K562 (cell line): ENCODE data around the gene DHRS12. TPM values are rescaled to one million over a fixed set of nuclear protein-coding genes. Genes with fewer than 3 reads are reported as not detected.

Experiments
- ATAC-seq: fragments of 200-7000 bp; cut with Tn5 transposase; 3 replicates; pipeline ENCODE4 v1.9.1; 2020; ENCODE audit warnings: moderate library complexity
- BruUV-seq: library from RNA; stranded (reverse); fragments of 400-500 nt; replicated peaks from 2 replicates; lab custom pipeline; 2021; lab: Mats Ljungman, UMichigan
- CTCF ChIA-PET: fragments of 300-600 bp; formaldehyde crosslinking; extraction: SDS; loops from one replicate; lab custom pipeline; 2021; ENCODE audit warnings: low intra/inter-chr PET ratio; lab: Yijun Ruan, JAX
- POLR2A ChIA-PET: fragments of 300-600, 350-650 bp; sonication (Branson Sonifier 250); formaldehyde crosslinking; extraction: SDS; loops from one replicate; lab custom pipeline; 2021; ENCODE audit warnings: antibody characterized with exemption, inconsistent platforms; lab: Yijun Ruan, JAX
- DNase-seq, 4 experiments: peaks; one replicate each; pipeline versions ENCODE4 v3.0.0 to v3.0.0-alpha.2; 2011 to 2018; ENCODE audit warnings: low spot score in 3 of 4, mixed read lengths in 3 of 4; ENCODE audit errors: extremely low read depth in 1 of 4
- FAIRE-seq: peaks from 2 replicates; lab custom pipeline; 2011; peaks lifted over from hg19 to GRCh38; lab: Jason Lieb, UNC
- H2AFZ ChIP-seq: 2 replicates; pipeline ENCODE4 v1.6.0; 2011; ENCODE audit warnings: low read depth, low read length, control low read depth, inconsistent platforms
- H3K27ac ChIP-seq: fragments of 200-600 bp; 3 replicates; pipeline ENCODE4 v1.8.0; 2011; ENCODE audit warnings: low read depth, mild to moderate bottlenecking, control low read depth, inconsistent platforms, low read length, moderate library complexity, mixed read lengths; ENCODE audit errors: extremely low read depth
- H3K27me3 ChIP-seq, 2 experiments: fragments of 300-600 bp in 1 of 2; 2 replicates in 1 of 2; 3 replicates in 1 of 2; pipeline versions ENCODE4 v1.6.0 to v1.8.0; 2011; ENCODE audit warnings: inconsistent platforms in 2 of 2, low read length in 2 of 2, mild to moderate bottlenecking in 1 of 2, mixed read lengths in 1 of 2, moderate library complexity in 1 of 2; ENCODE audit not compliant: control insufficient read depth in 2 of 2, insufficient read depth in 2 of 2
- H3K36me3 ChIP-seq: fragments of 300-600 bp; 3 replicates; pipeline ENCODE4 v1.8.0; 2011; ENCODE audit warnings: mild to moderate bottlenecking, low read length, inconsistent platforms; ENCODE audit not compliant: control insufficient read depth, insufficient read depth
- H3K4me1 ChIP-seq, 2 experiments: fragments of 200-600 bp in 1 of 2; replicated peaks in 1 of 2; 2 replicates in 1 of 2; 3 replicates in 1 of 2; pipeline versions ENCODE4 v1.5.1 to v1.8.0; 2011; ENCODE audit warnings: inconsistent platforms in 2 of 2, low read length in 2 of 2, mild to moderate bottlenecking in 1 of 2, mixed read lengths in 1 of 2, moderate library complexity in 1 of 2; ENCODE audit not compliant: control insufficient read depth in 2 of 2, insufficient read depth in 2 of 2
- H3K4me2 ChIP-seq: 2 replicates; pipeline ENCODE4 v1.6.1; 2011; ENCODE audit warnings: low read length, control low read depth, inconsistent platforms, mixed read lengths; ENCODE audit not compliant: insufficient read depth
- H3K4me3 ChIP-seq: fragments of 200-600 bp; sonication (generic), shearing (Covaris generic); 2 replicates; pipeline ENCODE4 v1.5.1; 2016; ENCODE audit warnings: control low read depth, inconsistent platforms
- H3K79me2 ChIP-seq: fragments of 200-600 bp; 3 replicates; pipeline ENCODE4 v1.8.0; 2011; ENCODE audit warnings: low read length, inconsistent platforms; ENCODE audit not compliant: control insufficient read depth, insufficient read depth
- H3K9ac ChIP-seq, 2 experiments: 2 replicates each; pipeline versions ENCODE4 v1.6.0 to v1.6.1; 2011; ENCODE audit warnings: low read depth in 2 of 2, low read length in 2 of 2, control low read depth in 1 of 2, inconsistent platforms in 1 of 2, mild to moderate bottlenecking in 1 of 2, mixed read lengths in 1 of 2; ENCODE audit not compliant: insufficient read depth in 1 of 2
- H3K9me1 ChIP-seq: one replicate; pipeline ENCODE4 v1.6.0; 2011; ENCODE audit warnings: inconsistent platforms, mild to moderate bottlenecking, low read length, moderate library complexity; ENCODE audit not compliant: control insufficient read depth, insufficient read depth
- H3K9me3 ChIP-seq: replicated peaks from 2 replicates; pipeline ENCODE4 v1.5.1; 2011; ENCODE audit warnings: low read depth, low read length, inconsistent platforms; ENCODE audit not compliant: control insufficient read depth, insufficient read depth
- H4K20me1 ChIP-seq: replicated peaks from 2 replicates; pipeline ENCODE4 v1.6.1; 2011; ENCODE audit warnings: low read length, inconsistent platforms, mixed read lengths; ENCODE audit not compliant: control insufficient read depth, insufficient read depth
- ETV6 ChIP-seq, 3 experiments: fragments of 150-350 bp in 1 of 3; sonication (generic) in 1 of 3; formaldehyde crosslinking in 1 of 3; IDR thresholded peaks; 2 replicates each; pipeline versions ENCODE4 v1.6.1 to v1.8.0; 2014 to 2022; ENCODE audit warnings: borderline replicate concordance in 2 of 3, low read depth in 2 of 3, antibody characterized with exemption in 1 of 3, low read length in 1 of 3, mild to moderate bottlenecking in 1 of 3, missing genetic modification reagents in 1 of 3
- TAF7 ChIP-seq: fragments of 450-650 bp; IDR thresholded peaks from 2 replicates; pipeline ENCODE4 v1.6.1; 2016; ENCODE audit warnings: missing genetic modification characterization, missing compliant biosample characterization
- WGBS: fragments of 100-300 bp; shearing (Covaris generic); methylation state at CpG from one replicate; pipeline ENCODE4 v1.1.6; 2016; ENCODE audit warnings: low coverage, mixed read lengths; ENCODE audit not compliant: insufficient coverage; ENCODE audit errors: missing lambda C conversion rate; 5-methylcytosine and 5-hydroxymethylcytosine counted together
- in situ Hi-C: fragments of 300-500 bp; cut with MboI; formaldehyde crosslinking; loops from 4 replicates; pipeline ENCODE4 v1.15.0; 2018; ENCODE audit warnings: inconsistent platforms, mixed read lengths
- intact Hi-C: fragments of 100-400 bp; cut with micrococcal nuclease; formaldehyde crosslinking; loops from 2 replicates; pipeline ENCODE4 v1.14.2; 2022
- polyA plus RNA-seq, 8 experiments: library from polyadenylated mRNA; depleted of rRNA in 4 of 8; stranded (reverse) in 5 of 8; unstranded in 3 of 8; fragments of >200 nt; fragmentation: Nextera tagmentation in 2 of 8; fragmentation: Illumina TruSeq in 1 of 8; extraction: Ambion mirVana in 2 of 8; extraction: Trizol in 1 of 8; gene quantifications; 2 replicates each; pipeline versions ENCODE4 v1.2.1 to v1.2.3, GENCODE V29; 2011 to 2014; ENCODE audit warnings: inconsistent platforms in 1 of 8, missing spikeins in 1 of 8
- total RNA-seq, 7 experiments: library from RNA; depleted of rRNA in 6 of 7; stranded (reverse); fragments of >200 nt in 6 of 7; fragmentation: Illumina TruSeq in 2 of 7; extraction: Trizol in 2 of 7; gene quantifications; 2 replicates each; pipeline versions ENCODE4 v1.2.1 to v1.2.3, GENCODE V29; 2011 to 2021; ENCODE audit warnings: low replicate concordance in 1 of 7
- TF ChIP-seq, protein P1 (sequence below): fragments of 450-650 bp; IDR thresholded peaks from 2 replicates; pipeline ENCODE4 v1.6.1; 2014; ENCODE audit warnings: low read depth, mild to moderate bottlenecking, moderate library complexity, borderline replicate concordance
- TF ChIP-seq, protein P2 (sequence below), 2 experiments: IDR thresholded peaks; 2 replicates each; pipeline ENCODE4 v1.6.1; 2011; ENCODE audit warnings: borderline replicate concordance in 1 of 2, control low read depth in 1 of 2, low read depth in 1 of 2, low read length in 1 of 2, mild to moderate bottlenecking in 1 of 2, mixed read lengths in 1 of 2, moderate library complexity in 1 of 2; ENCODE audit not compliant: insufficient read depth in 1 of 2, insufficient read length in 1 of 2, poor library complexity in 1 of 2, severe bottlenecking in 1 of 2; ENCODE audit errors: extremely low read depth in 1 of 2
- TF ChIP-seq, protein P3 (sequence below): sonication (generic); formaldehyde crosslinking; IDR thresholded peaks from 2 replicates; pipeline ENCODE4 v1.8.0; 2022; ENCODE audit warnings: missing genetic modification reagents, mild to moderate bottlenecking, moderate library complexity, borderline replicate concordance
- TF ChIP-seq, protein P4 (sequence below): fragments of 450-650 bp; IDR thresholded peaks from 2 replicates; pipeline ENCODE4 v1.6.1; 2018; ENCODE audit warnings: mild to moderate bottlenecking, low read depth; ENCODE audit not compliant: partially characterized antibody

Gene DHRS12
- total and polyA plus RNA-seq, 9 of the 15 experiments (the other 6 are each of a cell fraction or from before 2014, with no cell fraction given): 0.62 to 2.7 (median 0.98) TPM

DNA sequence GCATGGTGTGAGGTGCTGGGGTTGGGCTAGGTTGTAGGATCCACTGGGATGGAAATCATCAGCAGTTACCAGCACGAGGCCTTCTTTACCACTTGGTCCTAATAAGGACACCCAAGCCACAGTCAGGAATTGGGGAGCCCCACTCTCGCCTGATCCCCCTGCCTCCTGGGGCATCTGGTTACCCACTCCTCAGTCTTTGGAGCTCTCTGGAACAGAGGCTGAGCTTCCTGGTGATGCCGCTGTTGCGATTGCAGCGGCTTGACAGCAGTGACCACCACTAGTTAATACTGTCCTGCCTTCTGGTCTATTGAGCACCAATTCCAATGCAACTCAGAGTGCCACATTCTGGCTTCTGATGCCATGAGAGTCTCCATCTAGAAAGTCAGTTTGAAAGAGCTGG, 27.6 kb upstream of the DHRS12 start:
- CTCF ChIA-PET: no interaction called here
- no peak for DNase-seq
- Histone ChIP-seq H4K20me1 (no peaks in the 10 kb centered on the region), H3K36me3 (no peaks in the 10 kb centered on the region), H3K27me3 (peaks cover 2 to 33% of the 10 kb centered on the region in 2 experiments; a peak in 3 of 5 replicates), H3K9me3 (no peaks in the 10 kb centered on the region), H3K9me1 (no peaks in the 10 kb centered on the region), H3K4me2 (no peak overlapping the region), H3K79me2 (no peaks in the 10 kb centered on the region), H3K4me3 (no peak overlapping the region), H3K27ac (no peak overlapping the region), H3K9ac (no peak overlapping the region), H2AFZ (no peak overlapping the region), H3K4me1 (no peaks in the 10 kb centered on the region; a peak in 1 of 5 replicates)
- POLR2A ChIA-PET: interaction anchor here (0.9 kb wide), 1 partner anchor 115 kb away, joined by 3 read pairs; no protein-coding TSS in a partner anchor
- no peak for TF ChIP-seq TAF7
- TF ChIP-seq, protein P1, sequence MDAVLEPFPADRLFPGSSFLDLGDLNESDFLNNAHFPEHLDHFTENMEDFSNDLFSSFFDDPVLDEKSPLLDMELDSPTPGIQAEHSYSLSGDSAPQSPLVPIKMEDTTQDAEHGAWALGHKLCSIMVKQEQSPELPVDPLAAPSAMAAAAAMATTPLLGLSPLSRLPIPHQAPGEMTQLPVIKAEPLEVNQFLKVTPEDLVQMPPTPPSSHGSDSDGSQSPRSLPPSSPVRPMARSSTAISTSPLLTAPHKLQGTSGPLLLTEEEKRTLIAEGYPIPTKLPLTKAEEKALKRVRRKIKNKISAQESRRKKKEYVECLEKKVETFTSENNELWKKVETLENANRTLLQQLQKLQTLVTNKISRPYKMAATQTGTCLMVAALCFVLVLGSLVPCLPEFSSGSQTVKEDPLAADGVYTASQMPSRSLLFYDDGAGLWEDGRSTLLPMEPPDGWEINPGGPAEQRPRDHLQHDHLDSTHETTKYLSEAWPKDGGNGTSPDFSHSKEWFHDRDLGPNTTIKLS: no peak
- TF ChIP-seq, protein P2, sequence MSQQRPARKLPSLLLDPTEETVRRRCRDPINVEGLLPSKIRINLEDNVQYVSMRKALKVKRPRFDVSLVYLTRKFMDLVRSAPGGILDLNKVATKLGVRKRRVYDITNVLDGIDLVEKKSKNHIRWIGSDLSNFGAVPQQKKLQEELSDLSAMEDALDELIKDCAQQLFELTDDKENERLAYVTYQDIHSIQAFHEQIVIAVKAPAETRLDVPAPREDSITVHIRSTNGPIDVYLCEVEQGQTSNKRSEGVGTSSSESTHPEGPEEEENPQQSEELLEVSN (IDR thresholded peaks at IDR 0.05; ENCODE audit: borderline replicate concordance in 1 of 2, extremely low read depth in 1 of 2, insufficient read depth in 1 of 2, insufficient read length in 1 of 2, low read depth in 1 of 2, low read length in 1 of 2, poor library complexity in 1 of 2, severe bottlenecking in 1 of 2): no peak
- TF ChIP-seq, protein P3, sequence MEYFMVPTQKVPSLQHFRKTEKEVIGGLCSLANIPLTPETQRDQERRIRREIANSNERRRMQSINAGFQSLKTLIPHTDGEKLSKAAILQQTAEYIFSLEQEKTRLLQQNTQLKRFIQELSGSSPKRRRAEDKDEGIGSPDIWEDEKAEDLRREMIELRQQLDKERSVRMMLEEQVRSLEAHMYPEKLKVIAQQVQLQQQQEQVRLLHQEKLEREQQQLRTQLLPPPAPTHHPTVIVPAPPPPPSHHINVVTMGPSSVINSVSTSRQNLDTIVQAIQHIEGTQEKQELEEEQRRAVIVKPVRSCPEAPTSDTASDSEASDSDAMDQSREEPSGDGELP: no peak
- TF ChIP-seq, protein P4, sequence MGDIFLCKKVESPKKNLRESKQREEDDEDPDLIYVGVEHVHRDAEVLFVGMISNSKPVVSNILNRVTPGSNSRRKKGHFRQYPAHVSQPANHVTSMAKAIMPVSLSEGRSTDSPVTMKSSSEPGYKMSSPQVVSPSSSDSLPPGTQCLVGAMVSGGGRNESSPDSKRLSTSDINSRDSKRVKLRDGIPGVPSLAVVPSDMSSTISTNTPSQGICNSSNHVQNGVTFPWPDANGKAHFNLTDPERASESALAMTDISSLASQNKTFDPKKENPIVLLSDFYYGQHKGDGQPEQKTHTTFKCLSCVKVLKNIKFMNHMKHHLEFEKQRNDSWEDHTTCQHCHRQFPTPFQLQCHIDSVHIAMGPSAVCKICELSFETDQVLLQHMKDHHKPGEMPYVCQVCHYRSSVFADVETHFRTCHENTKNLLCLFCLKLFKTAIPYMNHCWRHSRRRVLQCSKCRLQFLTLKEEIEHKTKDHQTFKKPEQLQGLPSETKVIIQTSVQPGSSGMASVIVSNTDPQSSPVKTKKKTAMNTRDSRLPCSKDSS: no peak
- no peak for TF ChIP-seq ETV6 (IDR thresholded peaks at IDR 0.05; ENCODE audit: borderline replicate concordance in 1 of 2, low read depth in 2 of 2, low read length in 1 of 2)
- no peak for TF ChIP-seq ETV6 (CRISPR knock-in tag; IDR thresholded peaks at IDR 0.05; ENCODE audit: borderline replicate concordance)
- ATAC-seq: no peak
- no peak for FAIRE-seq
- WGBS: 18% methylated on average over 5 of the region's 5 CpGs
- intact Hi-C loops (no loop called here), in situ Hi-C loops (no loop called here)
- BruUV-seq: no TSS peak
